Stimulated activated CD4-positive, alpha-beta T cell treated with anti-CD3 and anti-CD28 coated beads, Interleukin-12 subunit alpha, Interleukin-12 subunit beta, amount 100 ng/mL, for 4 hours (primary cell): ENCODE results near the gene PDPR.
"Not testable (repeated sequence)": the region's sequence is repeated elsewhere in the genome, so short reads cannot be mapped to it uniquely, and the experiment has no call there.

Experiments used
- DNase-seq: peaks from one replicate; pipeline ENCODE4 v3.0.0-alpha.2; 2020

PDPR gene

DNA sequence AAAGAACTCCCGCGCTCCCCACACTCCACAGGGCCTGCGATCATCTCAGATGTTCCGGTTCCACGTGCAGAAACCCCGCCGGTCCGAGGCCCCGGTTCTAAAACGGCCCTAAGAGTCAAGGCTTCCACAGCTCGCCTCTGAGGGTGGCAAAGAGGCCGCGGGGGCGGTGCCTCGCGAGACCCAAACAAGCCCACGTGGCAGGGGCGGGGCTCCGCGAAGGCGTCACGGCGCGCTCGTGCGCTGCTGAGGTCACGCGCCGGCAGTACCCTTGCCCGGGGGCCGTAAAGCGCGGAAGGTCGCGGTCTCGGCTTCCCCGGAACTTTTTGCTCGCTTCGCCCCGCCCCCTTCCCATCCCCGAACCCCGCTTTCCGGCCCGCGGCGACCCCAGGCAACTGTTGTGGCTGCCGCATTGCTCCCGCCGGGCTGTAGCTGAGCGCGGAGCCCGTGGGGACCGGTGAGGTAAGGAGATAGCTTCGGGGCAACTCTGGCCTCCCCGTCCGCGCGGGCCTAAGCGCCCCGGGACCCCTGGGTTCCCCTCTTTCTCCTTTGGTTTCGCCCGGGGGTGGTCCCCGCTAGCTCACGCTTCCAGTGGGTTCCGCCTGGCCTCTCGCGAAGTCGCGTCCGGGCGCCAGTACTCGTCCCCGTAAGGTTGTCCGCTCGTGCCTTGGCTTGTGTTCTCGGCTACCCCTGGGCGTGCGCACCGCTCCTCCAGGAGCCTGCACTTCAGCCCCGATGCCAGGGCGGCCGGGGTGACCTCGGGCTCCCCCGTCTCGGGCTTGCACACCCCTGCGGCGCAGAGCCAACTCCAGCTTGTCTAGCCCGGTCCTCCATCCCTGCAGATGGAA lies at the start of gene PDPR:
Gene PDPR (plus strand): TSS at position 351 of the 845 bp plus-strand sequence. CDS start 6,161 bp downstream, outside the sequence.
- DNase-seq, result peak; percentile 90

DNA sequence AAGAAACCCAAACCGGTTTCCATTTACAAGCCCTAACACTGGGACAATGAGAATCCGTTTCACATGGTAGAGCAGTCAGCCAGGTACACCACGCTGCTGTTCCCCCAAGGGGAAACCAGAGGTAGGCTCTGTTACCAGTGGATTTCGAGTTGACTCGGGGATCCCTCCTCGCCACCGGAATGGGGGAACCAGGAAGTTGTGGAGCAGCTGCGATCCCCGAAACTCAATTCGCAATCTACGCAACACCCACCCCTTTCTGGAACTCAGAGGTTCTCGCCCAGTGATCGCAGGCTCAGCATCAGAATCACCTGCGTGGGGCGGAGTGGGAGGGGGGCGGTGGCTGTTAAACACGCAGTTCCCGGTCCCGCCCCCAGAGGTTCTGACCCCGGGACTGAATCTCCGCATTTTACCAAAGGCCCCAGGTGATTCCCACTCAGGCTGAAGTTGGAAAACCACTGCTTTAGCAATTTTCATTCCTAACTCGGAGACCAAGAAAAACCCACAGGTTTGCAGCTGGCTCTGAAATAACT lies 49.2 kb upstream of the PDPR start:
- peak; percentile 66 for DNase-seq

DNA sequence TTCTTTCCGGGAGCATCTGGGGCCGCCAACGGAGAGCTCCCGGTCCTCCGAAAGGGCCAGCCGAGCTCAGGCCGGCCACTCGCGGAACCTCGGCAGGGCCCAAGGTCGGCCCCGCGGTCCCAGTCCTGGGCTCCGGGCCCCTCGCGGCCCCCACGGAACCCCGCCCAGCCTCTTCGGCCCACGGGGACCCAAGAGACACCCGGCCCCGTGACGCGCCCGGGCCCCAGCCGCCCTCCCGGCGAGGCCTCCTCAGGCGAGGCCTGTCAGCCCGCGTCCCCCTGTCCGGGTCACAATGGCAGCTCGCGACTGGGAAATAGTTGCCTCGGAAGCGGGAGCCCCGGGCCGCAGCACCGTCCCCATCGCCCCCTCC lies 48.8 kb upstream of the PDPR start:
- DNase-seq, result not testable (repeated sequence)

DNA sequence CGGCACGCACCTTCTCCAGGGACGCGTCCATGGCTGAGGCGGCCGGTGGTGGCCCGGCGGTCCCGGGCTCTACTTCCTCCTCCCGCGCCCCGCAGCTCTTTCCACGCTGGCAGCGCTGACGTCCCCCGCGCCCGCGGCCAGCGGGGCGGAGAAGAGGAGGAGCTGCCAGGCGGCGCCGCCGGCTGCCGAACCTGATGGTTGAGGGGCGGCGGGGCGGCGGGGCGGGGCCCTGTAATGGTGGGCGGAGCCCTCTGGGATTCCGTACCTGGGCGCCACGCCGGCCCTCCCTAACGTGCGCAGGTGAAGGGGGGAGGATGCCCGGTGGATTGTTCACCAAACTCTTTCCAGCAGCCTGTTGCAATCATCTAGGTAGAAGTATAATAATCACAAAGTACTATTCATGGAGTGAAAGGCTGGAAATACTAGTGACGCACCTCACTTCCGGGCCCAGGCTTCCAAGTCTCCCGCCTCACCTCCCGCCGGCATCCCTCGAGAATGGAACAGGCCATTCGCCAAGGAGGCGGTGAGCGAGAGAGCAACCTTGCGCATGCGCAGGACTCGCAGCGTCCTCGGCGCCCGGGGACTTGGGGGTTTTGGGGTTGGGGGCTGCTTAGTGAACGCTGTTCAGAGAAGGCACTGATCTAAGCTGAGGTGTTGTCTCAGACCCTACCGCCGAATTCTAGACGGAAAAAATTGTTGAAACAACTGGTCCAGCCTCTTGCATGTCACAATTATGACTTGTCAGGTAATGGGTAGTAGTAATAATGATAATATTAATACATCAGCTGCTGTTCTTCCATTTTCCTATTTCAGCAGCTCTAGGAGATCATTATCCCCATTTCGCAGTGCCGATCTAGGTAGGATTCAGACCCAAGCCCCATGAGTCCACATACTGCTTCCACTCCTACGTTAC lies 48.1 kb upstream of the PDPR start:
- peak; percentile 90 for DNase-seq

DNA sequence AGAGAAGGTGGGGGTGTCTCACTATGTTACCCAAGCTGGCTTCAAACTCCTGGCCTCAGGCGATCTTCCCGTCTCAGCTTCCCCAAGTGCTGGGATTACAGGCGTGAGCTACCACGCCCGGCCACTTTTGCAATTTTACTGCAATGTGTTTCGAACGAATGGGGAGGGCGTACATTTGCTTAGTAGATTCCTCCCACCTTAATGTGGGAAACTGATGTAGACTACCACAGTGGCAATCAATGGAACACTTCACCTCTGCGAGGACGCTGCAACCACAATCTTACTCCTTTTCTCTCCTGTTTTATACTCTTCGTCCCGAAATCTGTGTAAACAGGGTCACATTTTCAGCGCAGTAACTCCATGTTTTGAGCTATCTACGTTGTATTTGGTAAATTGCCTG lies 47.4 kb upstream of the PDPR start:
- not testable (repeated sequence) for DNase-seq

DNA sequence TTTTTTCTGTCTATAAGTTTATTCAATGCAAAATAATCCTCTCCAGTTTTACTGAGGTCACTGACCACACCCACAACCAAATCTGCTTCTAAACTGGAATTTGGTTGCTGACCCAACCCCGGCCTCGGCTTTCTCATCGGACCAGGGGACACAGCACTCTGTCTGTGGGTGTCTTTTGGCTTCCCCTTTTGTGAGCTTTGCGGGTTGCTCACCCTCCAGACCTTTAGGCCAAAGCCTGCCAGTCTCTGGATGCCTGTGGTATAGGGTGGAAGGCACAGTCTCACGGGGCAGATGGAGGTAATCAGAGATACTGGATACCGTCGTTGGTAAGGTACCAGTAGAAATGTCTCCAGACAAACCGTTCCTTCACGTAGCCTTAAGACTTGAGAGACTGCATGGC lies 35.1 kb upstream of the PDPR start:
- DNase-seq, result not testable (repeated sequence)

DNA sequence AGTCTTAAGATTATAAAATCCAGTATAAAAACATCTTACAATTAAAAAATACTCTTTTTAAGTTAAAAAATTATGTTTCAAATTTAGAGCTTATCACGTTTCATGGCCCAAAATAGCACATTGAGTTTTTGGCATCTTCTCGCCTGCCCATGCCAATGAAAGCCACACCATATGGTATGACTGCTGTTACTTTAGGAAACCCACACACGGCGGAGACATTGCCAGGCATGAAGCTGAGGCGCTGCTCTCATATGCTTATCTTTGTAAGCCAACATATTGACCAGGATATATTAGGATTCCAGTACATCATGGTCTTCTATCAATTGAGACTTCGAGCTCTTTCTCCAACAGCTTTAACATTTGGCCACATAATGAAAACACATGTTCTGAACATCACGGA lies 32.9 kb upstream of the PDPR start:
- not testable (repeated sequence) for DNase-seq

DNA sequence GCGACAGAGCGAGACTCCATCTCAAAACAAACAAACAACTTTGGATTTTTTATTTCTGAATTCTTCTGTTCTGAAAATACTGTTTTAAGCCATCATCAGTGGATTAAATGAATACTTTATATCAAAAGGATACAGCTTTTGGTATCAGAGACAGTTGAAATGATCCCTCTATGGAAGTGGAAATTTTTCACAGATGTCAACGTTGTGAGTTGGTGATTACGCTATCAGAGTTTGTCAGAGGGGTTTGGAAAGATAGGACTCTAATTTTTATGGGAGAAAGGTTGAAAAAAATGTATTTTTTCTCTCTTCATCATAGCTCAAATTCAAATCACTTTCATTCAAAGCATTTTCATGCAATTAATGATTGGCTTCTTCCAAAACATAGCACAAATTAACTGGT lies 30.2 kb upstream of the PDPR start:
- DNase-seq, result not testable (repeated sequence)

DNA sequence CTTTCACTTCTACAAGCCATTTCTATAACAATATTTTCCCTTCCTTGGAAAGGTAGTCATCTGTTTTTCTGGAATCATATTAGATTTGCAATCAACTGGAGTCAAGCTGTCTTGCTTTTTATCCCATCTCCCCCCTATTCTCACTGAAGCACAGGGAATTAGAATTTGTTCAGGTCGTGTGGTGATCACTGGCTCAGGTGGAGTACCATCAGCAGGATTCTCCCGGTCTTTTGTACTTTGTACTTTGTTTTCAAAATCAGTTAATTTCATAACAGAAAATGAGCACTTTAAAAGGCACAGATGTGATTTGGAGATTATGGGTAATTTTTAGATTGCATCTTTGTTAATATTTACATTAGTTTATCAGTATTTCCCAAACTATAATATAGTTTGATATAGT lies 26.0 kb upstream of the PDPR start:
- DNase-seq, result not testable (repeated sequence)

DNA sequence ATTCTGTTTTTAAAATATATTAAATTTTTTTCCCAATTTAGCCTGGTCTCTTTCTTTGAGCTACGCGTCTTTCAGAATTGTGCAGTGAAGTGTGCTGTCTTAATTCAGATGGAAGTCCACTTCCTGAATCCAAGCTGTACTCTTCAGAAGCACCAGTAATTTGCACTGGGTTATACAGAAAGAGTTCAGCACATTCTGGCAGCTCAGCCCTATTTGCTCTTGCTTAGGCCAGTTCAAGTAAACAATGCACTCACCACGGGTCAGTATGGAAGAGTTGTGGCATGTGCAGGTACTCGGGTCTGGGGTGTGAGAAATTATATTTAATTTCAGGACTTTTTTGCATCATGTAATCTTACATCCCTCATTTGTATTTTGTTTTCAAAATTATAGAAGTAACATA lies 25.3 kb upstream of the PDPR start:
- not testable (repeated sequence) for DNase-seq

DNA sequence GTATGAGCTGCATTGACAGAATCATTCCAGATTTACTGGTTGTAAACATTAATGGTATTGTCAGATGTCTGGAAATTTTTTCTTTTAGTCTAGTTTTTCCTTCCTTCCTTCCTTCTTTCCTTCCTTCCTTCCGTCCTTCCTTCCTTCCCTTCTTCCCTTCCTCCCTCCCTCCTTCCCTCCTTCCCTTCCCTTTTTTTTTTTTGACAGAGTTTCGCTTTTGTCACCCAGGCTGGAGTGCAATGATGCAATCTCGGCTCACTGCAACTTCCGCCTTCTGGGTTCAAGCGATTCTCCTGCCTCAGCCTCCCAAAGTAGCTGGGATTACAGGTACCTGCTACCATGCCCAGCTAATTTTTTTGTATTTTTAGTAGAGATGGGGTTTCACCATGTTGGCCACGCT lies 24.8 kb upstream of the PDPR start:
- DNase-seq, result not testable (repeated sequence)

DNA sequence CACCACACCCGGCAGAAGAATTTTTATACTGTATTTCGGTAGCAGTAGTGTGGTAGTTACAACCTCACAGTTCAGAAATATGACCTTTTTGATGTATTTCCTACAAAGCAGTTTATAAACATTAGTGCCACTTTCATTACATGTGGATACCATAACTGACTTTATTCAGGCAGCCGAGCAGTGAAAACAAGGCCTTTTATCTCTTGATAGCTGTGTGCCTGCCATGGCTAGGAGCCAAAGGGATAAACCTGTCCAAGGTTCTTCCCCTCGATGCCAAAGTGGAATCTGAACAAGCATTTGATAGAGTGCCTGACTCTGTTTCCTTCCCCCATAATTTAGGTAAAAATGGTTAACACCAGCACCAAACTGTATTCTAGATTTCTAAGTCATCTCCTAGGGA lies 23.0 kb upstream of the PDPR start:
- DNase-seq, result not testable (repeated sequence)

DNA sequence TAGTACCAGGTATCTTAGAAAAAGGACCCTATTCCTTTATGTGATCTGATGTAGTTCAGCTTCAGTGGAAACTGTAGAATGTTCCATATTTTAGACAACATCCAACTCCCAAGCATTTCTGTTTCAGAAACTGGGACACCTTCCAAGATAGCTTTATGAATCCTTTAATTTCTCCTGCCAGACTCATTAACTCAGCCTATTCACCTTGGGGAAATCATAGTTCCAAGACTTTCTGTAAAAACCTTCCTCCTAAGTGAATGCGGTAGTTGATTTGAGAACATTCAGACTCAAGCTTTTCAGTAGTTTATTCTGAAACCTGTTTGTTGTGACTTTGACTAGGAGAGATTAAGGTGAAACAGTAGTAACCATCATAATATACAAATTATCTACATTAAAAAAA lies 20.0 kb upstream of the PDPR start:
- not testable (repeated sequence) for DNase-seq

DNA sequence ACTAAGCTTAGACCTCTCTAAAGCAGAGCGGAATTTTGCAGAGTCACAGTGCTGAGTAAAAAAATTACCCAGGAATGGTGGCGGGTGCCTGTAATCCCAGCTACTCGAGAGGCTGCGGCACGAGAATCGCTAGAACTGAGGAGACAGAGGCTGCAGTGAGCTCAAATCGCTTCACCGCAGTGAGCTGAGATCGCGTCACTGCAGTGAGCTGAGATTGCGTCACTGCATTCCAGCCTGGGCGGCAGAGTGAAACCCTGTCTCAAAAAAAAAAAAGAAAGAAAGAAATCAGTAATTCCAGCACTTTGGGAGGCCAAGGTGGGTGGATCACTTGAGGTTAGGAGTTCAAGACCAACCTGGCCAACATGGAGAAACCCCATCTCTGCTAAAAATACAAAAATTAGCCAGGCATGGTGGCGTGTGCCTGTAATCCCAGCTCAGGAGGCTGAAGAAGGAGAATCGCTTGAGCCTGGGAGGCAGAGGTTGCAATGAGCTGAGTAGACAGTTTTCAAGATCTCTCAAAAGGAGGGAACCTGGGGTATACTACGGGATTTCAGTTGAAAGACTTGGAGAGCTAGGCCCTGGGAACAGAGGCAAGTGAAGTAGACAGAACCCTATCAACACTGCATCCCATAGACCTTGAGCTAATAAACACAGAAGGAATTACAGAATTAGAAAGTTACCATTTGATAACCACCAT lies 4.4 kb upstream of the PDPR start:
- not testable (repeated sequence) for DNase-seq

DNA sequence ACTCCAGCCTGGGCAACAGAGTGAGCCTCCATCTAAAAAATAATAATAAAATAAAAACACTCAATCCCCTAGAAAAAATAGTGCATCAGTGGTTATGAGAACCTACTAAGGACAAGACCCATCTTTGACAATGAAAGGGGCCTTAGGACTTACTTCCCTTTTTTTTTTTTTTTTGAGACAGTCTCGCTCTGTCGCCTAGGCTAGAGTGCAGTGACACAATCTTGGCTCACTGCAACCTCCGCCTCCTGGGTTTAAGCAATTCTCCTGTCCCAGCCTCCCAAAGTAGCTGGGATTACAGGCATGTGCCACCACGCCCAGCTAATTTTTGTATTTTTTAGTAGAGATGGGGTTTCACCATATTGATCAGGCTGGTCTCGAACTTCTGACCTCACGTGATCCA lies 2.0 kb upstream of the PDPR start:
- not testable (repeated sequence) for DNase-seq

DNA sequence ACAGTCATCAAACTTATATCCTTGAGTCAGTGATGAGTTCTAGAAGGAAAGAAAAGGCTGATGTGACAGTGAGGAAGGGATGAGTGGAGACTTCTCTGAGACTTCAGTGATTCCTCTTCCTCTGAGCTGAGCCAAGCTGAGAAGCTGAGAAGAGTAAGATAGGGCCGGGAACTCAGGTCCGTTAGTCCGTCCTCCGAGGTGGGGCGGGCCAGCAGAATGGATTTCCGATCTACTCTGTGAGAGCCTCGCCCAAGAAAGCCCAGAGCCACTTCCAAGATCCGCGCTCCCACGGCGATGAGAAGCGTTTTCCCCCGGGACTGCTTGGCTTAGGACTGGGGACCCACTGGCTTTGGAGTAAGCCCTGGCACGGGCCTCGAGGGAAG lies 542 bp upstream of the PDPR start:
- not testable (repeated sequence) for DNase-seq

DNA sequence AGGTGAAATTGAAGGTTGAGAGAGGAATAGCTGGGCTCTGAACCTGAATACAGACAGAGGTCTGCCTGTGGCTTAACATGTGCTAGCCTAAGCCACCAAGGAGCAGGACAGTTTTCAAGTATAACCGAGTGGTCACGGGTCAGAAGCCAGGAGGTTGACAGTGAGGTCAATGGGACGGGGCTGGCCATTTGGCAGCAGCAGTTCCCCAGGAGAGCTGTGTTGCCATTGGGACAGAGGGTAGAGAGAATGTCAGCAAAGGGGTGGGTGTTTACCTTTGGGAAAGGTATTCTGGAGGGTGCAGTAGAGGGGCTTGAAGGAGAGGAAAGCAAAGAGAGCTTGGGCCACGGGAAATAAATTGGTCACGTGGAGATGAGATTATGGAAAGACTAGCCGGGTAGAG lies 4.2 kb downstream of the PDPR start:
- not testable (repeated sequence) for DNase-seq

DNA sequence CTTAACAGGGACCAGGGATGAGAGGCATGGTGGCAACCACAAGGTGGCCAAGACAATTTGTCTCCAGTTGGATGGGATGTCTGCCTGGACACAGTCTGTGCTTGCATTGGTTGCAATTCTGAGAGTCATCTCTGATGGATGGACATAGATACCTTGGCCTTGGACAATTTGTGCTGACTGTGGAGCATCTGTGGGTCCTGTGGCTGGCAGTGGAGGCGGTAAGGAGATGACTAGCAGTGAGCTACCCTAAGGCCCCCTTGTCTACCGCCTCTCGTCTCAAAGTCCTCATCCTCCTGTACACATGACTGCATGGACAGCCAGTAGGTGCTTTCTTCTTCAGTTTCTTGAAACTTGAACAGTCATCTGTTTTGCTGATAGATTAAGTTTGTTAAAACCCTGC lies 4.6 kb downstream of the PDPR start:
- DNase-seq, result not testable (repeated sequence)

DNA sequence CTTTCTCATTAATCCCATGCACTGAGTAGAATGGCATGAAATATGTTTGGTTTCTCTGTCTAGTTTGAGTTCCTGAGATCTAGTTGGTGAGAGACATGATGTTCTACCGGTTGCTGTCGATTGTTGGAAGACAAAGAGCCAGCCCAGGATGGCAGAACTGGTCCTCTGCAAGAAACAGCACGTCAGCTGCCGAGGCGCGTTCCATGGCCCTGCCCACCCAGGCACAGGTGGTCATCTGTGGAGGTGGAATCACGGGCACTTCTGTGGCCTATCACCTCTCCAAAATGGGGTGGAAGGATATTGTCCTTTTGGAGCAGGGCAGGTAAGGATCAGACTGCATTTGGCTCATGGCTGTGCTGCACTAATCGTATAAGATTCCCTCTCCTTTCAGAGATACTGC lies 6.3 kb downstream of the PDPR start:
- not testable (repeated sequence) for DNase-seq

DNA sequence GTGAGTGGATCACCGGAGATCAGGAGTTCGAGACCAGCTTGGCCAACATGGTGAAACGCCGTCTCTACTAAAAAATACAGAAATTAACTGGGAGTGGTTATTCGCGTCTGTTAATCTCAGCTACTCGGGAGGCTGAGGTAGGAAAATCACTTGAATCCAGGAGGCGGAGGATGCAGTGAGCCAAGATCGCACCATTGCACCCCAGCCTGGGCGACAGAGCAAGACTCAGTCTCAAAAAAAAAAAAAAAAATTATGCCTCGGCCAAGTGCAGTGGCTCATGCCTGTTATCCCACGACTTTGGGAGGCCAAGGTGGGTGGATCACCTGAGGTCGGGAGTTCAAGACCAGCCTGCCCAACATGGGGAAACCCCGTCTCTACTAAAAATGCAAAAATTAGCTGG lies 9.7 kb downstream of the PDPR start:
- not testable (repeated sequence) for DNase-seq

DNA sequence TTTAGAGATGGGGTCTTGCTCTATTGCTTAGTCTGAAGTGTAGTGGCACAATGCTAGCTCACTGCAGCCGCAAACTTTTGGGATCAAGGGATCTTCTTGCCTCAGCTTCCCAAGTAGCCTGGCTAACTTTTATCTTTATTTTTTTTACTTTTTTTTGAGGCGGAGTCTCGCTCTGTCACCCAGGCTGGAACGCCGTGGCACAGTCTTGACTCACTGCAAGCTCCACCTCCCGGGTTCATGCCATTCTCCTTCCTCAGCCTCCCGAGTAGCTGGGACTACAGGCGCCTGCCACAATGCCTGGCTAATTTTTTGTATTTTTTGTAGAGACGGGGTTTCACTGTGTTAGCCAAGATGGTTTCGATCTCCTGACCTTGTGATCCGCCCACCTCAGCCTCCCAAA lies 12.1 kb downstream of the PDPR start:
- not testable (repeated sequence) for DNase-seq

DNA sequence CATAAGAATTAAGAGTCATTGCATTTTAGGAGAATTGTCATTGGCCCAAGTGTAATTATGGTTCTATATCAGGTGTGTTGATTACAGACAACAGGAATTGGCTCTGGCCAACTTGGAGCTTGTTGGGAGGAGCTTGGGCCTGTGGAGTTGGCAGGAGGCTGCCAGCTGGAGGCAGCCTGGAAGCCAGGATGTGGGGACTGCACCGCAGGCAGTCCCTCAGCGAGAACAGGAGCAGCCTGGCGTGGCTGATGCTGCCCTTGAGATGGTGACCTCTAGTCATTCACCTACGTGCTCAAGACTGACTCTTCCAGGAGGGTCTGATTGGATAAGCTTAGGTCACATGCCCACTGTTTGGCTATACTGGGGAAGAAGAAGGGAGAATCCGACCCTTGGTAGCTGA lies 13.6 kb downstream of the PDPR start:
- not testable (repeated sequence) for DNase-seq

DNA sequence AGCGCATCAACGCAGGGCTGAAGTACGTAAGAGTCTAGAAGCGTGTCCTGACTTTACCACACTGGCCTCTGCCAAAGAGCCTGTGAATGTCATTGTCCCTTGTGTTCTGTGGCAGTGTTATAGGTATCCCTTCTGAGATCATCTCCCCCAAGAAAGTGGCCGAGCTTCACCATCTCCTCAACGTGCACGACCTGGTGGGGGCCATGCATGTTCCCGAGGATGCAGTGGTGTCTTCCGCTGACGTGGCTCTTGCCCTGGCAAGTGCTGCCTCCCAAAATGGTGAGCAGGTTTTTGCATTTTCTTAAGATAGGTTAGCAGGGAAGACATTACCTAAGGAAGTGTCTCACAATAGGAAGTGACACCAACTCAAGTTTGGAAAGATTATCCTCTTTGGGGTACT lies 14.7 kb downstream of the PDPR start:
- DNase-seq, result not testable (repeated sequence)
